GM12873 (cell line): ENCODE results near the gene STK35.

Experiments
- CTCF ChIP-seq: IDR thresholded peaks from 2 replicates; pipeline ENCODE4 v1.5.1; 2012; ENCODE audit warnings: low read depth, mild to moderate bottlenecking, moderate library complexity, low read length, control low read depth; ENCODE audit not compliant: insufficient read depth; ENCODE audit errors: missing control alignments

STK35 gene

GRCh38 chr20:2137552-2138201 is 36.0 kb downstream of the STK35 start:
- no peak for TF ChIP-seq CTCF

GRCh38 chr20:2138396-2138795 is 36.8 kb downstream of the STK35 start:
- no peak for TF ChIP-seq CTCF

GRCh38 chr20:2139250-2139649 is 37.6 kb downstream of the STK35 start:
- no peak for TF ChIP-seq CTCF

- no peak for TF ChIP-seq CTCF
Observed at GRCh38 chr20:2139736-2140135, 38.1 kb downstream of the STK35 start.

GRCh38 chr20:2140561-2140960 is 38.9 kb downstream of the STK35 start:
- no peak for TF ChIP-seq CTCF

GRCh38 chr20:2141600-2142575 is 40.3 kb downstream of the STK35 start:
- no peak for TF ChIP-seq CTCF

GRCh38 chr20:2142649-2143048 is 41.0 kb downstream of the STK35 start:
- no peak for TF ChIP-seq CTCF
